ENCODE measurements around the gene HERC6. TPM values are rescaled to one million over a fixed set of nuclear protein-coding genes. Genes with fewer than 3 reads are reported as not detected.

HERC6 gene
- total RNA-seq, 6 donors from 2014 or later = 6.7 to 27.2 (median 13.1) TPM

DNA sequence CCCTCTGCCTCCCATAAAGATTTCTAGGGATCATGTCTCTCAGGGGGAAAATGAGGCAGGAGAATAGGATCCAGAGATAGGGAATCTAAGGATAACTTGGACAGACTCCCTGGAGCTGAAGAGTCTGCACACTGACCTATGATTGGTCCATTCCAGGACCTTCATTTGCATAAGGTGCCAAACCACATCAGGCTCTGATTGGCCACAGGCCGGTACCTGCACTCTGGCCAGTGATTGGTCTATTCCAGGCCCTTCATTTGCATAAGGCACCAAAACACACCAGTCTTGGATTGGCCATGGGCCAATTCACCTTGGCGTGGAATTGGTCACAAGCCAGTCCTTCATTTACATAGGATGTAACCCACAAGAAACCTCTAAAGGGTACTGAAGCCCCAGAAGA is 74.3 kb downstream of the HERC6 start:
- H3K4me3 ChIP-seq = no peak overlapping the region
- H3K27ac ChIP-seq = no peak overlapping the region
- ATAC-seq (ENCODE audit: low FRiP score in 2 of 2) = no peak
- no peaks in the 10 kb centered on the region for H3K36me3 ChIP-seq
- DNase-seq = no peak
- peaks cover 0 to 3% (median 0%) of the 10 kb centered on the region in 4 donors for H3K27me3 ChIP-seq
- peaks cover 0 to 17% (median 7%) of the 10 kb centered on the region in 4 donors for H3K4me1 ChIP-seq
- TF ChIP-seq POLR2AphosphoS5 (IDR thresholded peaks at IDR 0.05) (no peak), EP300 (IDR thresholded peaks at IDR 0.05) (no peak), POLR2A (IDR thresholded peaks at IDR 0.05) (no peak)
- TF ChIP-seq, protein P1, sequence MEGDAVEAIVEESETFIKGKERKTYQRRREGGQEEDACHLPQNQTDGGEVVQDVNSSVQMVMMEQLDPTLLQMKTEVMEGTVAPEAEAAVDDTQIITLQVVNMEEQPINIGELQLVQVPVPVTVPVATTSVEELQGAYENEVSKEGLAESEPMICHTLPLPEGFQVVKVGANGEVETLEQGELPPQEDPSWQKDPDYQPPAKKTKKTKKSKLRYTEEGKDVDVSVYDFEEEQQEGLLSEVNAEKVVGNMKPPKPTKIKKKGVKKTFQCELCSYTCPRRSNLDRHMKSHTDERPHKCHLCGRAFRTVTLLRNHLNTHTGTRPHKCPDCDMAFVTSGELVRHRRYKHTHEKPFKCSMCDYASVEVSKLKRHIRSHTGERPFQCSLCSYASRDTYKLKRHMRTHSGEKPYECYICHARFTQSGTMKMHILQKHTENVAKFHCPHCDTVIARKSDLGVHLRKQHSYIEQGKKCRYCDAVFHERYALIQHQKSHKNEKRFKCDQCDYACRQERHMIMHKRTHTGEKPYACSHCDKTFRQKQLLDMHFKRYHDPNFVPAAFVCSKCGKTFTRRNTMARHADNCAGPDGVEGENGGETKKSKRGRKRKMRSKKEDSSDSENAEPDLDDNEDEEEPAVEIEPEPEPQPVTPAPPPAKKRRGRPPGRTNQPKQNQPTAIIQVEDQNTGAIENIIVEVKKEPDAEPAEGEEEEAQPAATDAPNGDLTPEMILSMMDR (IDR thresholded peaks at IDR 0.05) = no peak
- H3K9me3 ChIP-seq = no peaks in the 10 kb centered on the region
- WGBS, 2 donors = 83 to 93% methylated on average over 2 of the region's 2 CpGs

DNA sequence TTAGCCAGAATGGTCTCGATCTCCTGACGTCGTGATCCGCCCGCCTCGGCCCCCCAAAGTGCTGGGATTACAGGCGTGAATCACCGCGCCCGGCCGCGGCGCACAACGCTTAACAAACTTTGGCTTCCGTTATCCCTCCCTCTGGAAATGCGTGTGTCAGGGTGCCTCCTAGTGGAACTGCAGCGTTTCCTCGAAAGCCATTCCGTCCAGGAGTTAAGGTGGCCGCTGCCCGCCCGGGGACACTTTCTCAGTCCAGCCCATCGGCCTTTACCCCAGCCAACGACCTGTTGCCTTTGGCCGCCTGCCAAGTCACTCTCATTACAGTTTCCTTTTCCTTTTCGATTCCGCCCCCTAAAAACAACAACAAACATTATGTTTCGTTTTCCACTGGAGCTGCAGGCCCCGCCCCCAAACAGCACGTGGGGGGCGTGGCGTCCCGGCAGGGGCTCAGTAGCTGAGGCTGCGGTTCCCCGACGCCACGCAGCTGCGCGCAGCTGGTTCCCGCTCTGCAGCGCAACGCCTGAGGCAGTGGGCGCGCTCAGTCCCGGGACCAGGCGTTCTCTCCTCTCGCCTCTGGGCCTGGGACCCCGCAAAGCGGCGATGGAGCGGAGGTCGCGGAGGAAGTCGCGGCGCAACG is 78.1 kb downstream of the HERC6 start, which contains the start of gene HERC5:
Gene HERC5 (plus strand): TSS at position 450 of the 637 bp plus-strand sequence. CDS start 151 bp downstream, at position 601.
- H3K27me3 ChIP-seq = peaks cover 0 to 3% (median 0%) of the 10 kb centered on the region in 4 donors
- DNase-seq = peak; percentile 88 to 97
- H3K4me3 ChIP-seq = peak within 1 kb of the TSS; percentile 64 to 79 (median 74)
- TF ChIP-seq POLR2AphosphoS5 (IDR thresholded peaks at IDR 0.05) (peak; percentile 82 to 89), EP300 (IDR thresholded peaks at IDR 0.05) (peak in 1 of 4 donors; percentile 36), POLR2A (IDR thresholded peaks at IDR 0.05) (peak in 1 of 4 donors; percentile 76)
- TF ChIP-seq, protein P1 (IDR thresholded peaks at IDR 0.05) = peak; percentile 35 to 74 (median 58)
- peaks cover 0 to 27% (median 8%) of the 10 kb centered on the region in 4 donors for H3K4me1 ChIP-seq
- no peaks in the 10 kb centered on the region for H3K36me3 ChIP-seq
- H3K9me3 ChIP-seq = no peaks in the 10 kb centered on the region
- ATAC-seq (ENCODE audit: low FRiP score in 2 of 2) = peak; percentile 95 to 98
- whole genome bisulfite sequencing, 2 donors = 1% methylated on average over 27 to 47 of the region's 57 CpGs
- peak within 1 kb of the TSS; percentile 75 to 86 (median 78) for H3K27ac ChIP-seq

DNA sequence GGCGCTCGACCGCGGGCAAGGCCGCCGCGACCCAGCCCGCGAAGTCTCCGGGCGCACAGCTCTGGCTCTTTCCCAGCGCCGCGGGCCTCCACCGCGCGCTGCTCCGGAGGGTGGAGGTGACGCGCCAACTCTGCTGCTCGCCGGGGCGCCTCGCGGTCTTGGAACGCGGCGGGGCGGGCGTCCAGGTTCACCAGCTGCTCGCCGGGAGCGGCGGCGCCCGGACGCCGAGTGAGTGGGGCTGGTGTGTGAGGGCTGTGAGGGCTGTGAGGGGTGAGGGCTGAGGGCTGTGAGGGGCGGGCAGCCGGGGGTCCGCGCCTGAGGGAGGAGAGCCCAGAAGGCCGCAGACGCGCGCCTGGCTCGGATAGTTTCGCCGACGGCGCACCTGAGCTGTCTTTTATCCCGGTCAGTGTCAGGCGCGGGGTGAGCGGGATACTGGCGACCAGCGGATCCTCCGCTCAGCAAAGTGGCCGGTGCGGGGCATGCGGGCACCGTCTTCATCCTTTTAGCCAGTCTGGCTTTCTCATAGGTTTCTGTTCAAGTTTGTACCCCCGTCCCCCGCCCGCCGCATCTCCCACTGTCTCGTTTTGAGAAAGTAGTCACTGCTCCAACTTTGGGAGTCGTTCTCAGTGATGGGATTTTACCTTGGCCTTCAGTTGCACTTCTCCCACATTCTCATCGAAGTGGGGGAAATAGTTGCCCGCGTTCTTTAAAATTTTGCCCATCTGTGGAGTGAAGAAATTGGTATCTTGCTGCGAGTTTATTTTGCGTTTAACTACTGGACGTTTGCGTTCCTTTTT is 78.9 kb downstream of the HERC6 start:
- Histone ChIP-seq H3K9me3 (no peaks in the 10 kb centered on the region), H3K4me1 (peaks cover 0 to 27% (median 8%) of the 10 kb centered on the region in 4 donors), H3K27ac (peak overlapping the region; percentile 75 to 86 (median 78)), H3K4me3 (peak overlapping the region; percentile 64 to 79 (median 74)), H3K36me3 (peaks cover 0 to 2% (median 0%) of the 10 kb centered on the region in 4 donors), H3K27me3 (peaks cover 0 to 3% (median 0%) of the 10 kb centered on the region in 4 donors)
- WGBS, 2 donors = 7% methylated on average over 56 to 75 of the region's 75 CpGs
- DNase-seq (peak; percentile 28 to 94), ATAC-seq (ENCODE audit: low FRiP score in 2 of 2) (peak; percentile 28 to 83)
- TF ChIP-seq EP300 (IDR thresholded peaks at IDR 0.05) = no peak
- TF ChIP-seq POLR2A (IDR thresholded peaks at IDR 0.05) = no peak
- TF ChIP-seq POLR2AphosphoS5 (IDR thresholded peaks at IDR 0.05) = no peak
- TF ChIP-seq, protein P1 (IDR thresholded peaks at IDR 0.05) = no peak

DNA sequence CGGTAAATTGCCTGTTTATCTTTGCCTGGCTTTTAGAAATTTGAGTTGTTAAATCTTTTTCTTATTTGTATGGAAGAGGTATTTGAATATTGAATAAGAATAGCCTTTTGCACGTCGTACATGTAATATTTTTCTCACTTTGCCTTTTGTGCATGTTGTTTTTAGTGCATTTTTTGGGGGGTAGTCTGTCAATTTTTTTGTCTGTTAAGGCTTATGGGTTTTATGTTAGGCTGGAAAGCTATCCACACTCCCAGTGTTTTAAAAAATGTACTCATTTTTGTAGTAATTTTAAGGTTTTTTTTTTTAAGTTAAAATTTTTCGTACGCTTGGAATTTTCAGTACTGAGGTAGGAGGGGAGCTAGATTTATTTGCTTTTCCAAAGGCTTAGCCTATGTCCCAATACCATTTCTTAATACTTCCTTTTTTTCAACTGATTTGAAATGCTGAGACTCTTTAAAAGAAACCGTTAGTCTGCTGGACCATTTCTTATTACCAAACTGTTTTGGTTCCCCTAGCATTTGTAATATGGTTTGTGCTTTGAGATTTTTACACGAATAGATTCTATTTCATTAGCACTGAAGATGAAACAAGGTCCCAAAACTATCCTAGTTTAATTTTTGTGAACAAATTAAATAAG is 79.6 kb downstream of the HERC6 start:
- Histone ChIP-seq H3K4me3 (peak overlapping the region in 3 of 4 donors; percentile 64 to 77 (median 70)), H3K9me3 (no peaks in the 10 kb centered on the region), H3K27me3 (peaks cover 0 to 3% (median 0%) of the 10 kb centered on the region in 4 donors), H3K36me3 (peaks cover 0 to 9% (median 0%) of the 10 kb centered on the region in 4 donors), H3K4me1 (peaks cover 0 to 27% (median 8%) of the 10 kb centered on the region in 4 donors), H3K27ac (peak overlapping the region in 2 of 4 donors; percentile 80 to 86)
- DNase-seq (no peak), ATAC-seq (ENCODE audit: low FRiP score in 2 of 2) (no peak)
- 42 to 46% methylated on average over 7 of the region's 7 CpGs for WGBS, 2 donors
- TF ChIP-seq, protein P1 (IDR thresholded peaks at IDR 0.05) = no peak
- TF ChIP-seq POLR2A (IDR thresholded peaks at IDR 0.05) (no peak), EP300 (IDR thresholded peaks at IDR 0.05) (no peak), POLR2AphosphoS5 (IDR thresholded peaks at IDR 0.05) (no peak)

Measured in upper lobe of left lung (tissue), 6 donors.